ENCODE data around the gene OCSTAMP.

OCSTAMP gene, protein sequence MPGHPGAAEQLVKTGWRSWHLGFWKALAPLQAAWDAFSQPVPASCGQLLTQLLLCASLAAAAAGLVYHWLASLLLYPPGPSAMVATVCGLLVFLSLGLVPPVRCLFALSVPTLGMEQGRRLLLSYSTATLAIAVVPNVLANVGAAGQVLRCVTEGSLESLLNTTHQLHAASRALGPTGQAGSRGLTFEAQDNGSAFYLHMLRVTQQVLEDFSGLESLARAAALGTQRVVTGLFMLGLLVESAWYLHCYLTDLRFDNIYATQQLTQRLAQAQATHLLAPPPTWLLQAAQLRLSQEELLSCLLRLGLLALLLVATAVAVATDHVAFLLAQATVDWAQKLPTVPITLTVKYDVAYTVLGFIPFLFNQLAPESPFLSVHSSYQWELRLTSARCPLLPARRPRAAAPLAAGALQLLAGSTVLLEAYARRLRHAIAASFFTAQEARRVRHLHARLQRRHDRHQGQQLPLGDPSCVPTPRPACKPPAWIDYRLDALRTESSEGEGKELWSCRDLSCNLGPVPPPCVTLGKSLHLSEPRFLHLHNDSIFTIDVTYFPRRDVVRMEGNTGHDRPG

DNA sequence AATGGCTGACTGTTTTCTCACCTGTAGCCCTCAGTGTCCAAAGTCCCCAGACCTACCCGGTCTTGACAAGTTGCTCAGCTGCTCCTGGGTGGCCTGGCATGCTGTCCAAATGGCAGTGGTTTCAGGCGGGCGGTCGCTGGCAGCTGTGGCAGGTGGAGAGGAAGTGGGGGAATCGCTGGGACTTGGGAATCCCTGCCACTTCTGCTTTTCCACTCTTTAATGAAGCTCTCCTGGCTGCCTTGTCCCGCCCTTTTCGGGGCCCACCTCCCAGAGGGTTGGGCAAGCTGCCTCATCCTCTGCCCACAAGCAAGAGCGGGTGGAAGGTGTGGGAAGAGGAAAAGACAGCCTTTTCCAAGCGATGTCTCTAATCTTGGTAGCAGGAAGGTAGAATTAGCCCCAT, at the start of gene OCSTAMP:
Gene OCSTAMP, minus strand, starts transcription at position 194 of the 400 bp plus-strand sequence. Its CDS starts 94 bp downstream, at position 100.
- no peak for DNase-seq

DNA sequence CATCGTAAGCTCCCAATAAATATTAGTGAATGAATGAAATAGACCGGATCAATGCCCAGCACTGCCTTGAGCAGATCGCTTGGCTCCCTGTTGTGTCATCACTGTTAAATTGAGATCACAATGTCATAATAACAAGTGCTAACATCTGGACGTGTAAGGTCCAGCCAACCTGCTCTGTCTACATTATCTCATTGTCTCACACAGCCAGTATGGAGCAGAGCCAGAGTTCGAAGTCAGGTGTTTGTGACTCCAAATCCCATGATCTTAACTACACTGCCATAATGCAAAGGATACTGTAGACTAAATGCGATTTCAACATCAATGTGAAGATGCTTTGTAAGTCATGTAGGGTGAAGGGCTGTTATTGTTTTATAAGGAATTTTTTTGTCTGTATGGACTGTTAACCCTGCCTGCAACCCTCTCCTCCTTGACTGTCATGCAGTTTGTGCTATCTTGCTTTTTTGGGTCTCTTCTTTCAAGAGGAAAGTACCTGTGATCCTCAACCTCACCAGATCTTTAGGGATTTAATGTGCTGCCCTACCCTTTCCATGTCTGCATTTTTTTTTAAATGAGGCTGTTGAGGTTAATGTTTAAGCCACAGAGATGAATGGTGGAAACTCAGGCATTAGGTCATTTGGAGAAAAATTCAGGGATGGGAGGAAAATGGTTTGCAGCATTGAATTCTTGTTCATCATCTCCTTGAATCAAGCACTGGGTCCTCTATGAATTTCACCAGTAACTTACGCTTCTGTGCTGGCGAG, 49.0 kb upstream of the OCSTAMP start:
- DNase-seq = no peak

DNA sequence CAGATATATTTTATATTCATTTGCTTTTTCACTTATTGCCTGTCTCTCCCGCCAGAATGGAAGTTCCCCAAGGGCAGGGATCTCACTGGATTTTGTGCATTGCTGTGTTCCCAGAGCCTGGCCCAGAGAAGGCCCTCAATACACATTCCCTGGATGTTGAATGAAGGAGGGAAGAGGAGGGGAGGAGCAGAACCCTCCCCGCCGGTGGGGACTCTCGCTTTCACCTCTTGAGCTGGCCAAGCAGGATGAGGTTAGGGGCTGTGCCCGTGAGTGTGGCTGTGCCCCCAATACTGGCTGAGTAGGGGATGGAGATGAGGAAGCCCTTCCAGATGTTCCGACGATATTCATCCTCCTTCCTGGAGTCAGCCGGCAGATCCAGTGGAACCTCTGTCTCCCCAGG, 45.5 kb upstream of the OCSTAMP start:
- no peak for DNase-seq

DNA sequence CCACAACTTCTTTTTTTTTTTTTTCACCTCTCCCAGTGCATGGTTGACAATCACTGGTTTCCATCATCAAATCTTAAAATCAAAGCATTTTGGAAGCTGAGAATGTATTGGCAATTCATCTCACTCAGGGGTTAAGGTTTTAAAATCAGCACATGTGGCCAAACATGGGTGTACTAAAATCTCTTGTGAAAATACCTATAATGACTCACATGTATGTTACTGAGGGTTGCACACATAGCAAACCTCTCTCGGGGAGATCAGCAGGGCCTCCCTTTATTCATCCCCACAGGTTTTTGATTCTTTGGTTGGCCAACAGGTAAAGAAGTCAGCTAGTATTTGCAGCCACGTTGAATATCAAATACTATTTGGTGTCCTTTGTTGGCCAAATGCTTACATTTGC, 44.3 kb upstream of the OCSTAMP start:
- no peak for DNase-seq

DNA sequence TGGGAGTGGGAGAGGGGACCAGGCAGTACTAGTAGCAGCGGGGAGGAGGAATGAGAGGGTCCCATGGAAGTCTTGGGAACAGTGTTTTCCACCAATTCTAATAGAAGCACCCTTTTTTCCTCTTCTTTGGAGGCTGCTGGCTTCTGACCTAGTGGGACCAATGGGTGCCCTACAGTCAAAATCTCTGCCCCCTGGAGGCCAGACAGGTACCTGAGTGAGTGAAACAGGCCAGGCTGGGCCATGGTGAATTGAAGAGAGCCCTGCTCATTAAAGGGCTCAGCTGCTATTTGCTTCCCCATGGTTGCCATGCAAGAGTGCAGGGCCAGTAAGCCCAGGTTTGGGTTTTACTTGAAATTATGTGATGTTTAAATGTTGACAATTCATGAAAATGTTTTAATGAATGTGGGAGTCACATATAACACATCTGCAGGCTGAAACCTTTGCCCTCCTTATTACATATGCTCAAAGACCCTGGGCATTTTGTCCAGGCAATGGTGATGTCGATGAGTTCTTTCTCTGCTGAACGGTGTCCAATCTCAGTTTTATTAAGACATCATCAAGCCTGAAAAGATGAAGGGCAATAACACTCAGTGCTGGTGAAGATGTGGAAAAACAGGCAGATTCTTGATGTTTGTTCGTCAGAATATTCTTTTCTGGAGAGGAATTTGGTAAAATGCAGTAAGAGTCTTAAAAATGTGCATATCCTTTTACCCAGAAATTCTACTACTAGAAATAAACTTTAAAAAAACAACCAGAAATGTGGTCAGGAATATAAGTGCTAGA, 42.3 kb upstream of the OCSTAMP start:
- DNase-seq = no peak

DNA sequence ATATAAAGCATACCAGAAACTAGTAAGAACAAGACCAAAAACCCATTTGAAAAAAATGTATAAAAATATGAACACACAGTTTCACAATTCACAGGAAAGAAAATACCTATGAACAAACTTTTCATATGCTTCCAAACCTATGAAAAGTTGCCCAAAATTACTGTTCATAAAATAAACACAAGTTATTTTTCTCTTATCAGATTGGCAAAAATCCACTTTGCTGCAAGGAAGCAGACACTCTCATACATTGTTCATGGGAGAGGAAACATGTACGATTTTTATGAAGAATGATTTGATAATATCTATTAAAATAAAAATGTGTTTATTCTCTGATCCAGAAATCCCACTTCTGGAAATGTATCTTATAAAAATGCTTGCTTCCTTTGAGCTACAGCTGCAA, 40.0 kb upstream of the OCSTAMP start:
- no peak for DNase-seq

DNA sequence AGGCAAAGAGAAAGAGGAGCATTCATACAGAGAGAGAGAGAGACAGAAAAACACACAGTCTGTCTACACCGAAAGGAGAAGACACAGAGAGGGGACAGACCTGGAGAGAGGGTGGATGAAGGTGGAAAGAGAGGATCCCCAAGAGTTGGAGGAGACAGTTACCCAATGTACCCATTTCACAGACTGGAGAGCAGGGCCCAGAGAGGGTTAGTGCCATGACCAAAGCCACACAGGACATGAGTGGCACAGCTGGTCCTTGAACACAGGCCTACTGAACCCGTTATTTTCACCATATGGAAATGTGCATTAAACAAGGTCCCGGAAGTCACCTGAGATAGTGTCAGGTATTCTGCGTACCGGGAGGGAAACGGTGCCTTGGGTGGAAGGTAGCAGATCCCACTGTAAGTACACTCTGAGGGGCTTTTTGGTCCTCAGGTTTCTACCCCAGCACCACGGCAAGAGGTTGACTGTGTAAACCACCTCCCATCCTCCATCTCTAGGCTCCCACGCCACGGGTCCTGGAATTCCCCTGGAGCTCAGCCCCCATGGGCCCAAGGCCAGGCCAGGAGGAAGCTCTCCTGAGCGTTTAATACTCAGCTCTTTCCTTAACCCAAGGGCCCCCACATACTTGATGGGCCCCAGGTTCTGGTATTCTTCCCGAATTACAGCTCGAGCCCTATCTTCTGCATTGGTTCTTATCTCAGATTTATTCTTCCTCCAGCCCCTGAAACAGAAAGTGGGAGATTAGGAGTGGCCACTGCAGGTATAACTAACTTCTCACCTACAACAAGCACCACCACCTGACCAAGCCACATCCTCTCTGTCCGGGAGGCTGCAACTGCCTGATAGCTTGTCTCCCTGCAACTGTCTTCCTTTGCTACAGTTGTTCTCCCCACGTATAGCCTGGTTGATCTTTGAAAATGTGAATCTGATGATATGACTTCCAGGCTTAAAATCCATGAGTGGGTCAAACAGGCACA, 38.4 kb upstream of the OCSTAMP start:
- no peak for DNase-seq

DNA sequence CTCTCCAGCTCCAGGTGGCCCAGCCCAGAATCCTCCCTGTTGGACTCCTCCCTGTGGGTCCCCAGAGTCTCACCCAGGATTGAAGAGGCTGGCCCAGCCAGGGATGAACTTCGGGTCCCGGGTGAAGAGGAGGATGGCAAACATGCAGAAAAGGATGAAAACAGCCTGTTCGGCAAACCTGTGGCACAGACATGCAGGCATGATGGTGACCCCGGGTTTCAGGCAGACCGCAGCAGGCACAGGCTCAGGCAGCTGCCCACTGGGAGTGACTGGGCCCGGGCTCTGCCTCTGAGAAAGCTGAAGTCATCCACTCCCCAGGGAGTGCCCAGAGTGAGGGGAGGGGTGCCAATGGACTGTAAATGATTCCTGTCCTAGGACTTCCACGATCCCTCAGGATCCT, 37.5 kb upstream of the OCSTAMP start:
- no peak for DNase-seq

DNA sequence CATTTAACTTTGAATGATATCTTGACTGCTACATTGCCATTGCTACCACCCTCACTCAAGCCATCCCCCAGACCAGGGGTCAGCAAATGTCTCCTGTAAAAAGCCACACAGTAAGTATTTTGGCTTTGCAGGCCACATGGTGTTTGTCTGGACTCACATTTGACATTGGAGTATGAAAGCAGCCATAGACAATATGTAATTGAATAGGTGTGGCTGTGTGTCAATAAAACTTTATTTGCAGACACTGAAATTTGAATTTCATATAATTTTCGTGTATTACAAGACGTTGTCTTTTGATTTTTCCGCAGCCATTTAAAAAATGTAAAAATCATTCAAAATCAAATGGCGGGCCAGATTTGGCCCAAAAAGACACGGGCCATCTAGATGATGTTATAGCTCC, 36.3 kb upstream of the OCSTAMP start:
- no peak for DNase-seq

DNA sequence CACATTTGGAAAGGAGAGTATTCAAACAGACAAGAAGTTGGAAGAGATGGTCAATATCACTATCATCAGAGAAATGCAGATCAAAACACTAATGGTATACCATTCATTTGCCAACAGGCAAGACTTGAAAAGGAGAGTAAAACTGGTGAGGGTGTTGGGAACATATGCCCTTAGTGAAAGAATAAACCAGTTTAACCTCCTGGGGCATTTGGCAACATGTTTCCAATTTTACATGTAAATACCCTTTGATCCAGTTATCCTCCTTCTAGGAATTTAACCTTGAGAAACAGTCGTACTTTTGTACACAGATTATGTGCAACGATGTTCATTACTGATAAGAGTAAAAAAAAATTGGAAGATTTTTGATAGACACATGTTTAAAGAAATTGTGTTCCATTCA, 34.1 kb upstream of the OCSTAMP start:
- no peak for DNase-seq

DNA sequence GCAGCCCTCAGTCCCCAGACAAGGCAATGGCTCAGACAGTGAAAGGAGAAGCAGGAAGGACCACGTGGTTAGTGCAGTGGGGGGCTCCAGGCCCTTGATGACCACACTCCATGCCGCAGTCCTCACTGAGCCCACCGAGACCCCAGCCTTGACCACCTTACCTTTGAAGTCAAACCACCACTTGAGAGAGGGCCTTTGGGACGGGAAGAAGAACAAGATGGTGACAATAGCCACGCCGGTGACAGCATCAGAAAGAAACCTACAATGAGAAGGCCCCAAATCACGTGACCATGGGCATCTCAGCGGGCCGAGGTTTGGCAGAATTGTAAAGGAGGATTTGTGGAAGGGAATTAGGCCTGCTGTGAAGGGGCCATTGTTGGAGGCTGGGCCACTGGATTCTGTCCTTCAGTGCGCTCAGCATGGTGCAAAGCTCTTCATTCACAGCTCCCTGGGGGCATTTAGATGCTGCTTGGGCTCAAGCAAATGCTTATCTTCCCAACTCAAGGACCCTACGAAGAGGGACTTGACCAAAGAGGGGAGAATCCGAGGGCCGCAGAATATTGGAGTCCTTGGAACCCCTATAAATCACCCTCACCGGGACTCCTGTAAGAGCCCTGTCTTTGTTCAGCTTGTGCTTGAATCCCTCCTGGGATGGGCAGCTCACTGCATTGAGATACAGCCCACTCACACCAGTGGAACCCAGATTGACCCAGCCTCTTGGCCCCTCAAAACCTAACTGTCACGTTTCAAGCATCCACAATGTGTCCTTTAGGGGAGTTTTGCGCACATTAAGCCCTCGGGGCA, 33.2 kb upstream of the OCSTAMP start:
- DNase-seq = no peak

DNA sequence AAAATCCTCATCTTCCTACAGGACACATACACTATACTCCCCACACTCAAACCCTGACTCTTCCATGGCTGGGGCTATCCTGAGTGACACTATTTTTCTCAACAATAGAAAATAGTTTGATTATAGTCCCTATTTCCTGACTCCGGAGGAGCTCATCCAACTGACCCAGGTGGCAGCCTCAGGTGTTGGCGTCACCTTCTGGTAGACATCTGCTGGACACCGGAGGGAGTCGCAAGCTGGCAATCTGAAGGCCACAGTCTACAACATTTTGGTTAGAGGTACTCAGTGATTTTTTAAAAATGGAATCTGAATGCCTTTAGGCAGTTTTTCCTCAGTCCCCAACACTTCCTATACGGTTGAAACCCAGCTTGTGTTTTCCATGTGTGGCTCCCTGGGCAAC, 32.2 kb upstream of the OCSTAMP start:
- DNase-seq = no peak

DNA sequence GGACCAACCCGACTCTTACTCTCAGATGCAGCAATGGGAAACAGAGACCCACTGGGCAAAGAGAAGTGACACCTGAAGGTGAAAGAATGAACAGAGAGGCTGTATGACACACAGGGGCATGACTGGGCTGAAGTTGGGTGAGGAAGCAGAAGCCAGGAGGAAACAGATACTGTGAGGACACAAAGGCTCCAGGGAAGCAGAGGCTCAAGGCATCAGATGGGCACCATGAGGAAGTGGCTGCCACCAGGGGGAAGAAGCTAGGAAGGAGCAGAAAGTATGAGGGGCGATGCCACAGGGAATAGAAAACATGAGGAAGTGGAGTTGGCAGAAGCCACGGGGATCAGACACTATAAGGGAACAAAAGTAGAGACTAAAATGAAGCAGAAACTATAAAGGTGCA, 30.9 kb upstream of the OCSTAMP start:
- DNase-seq = no peak

DNA sequence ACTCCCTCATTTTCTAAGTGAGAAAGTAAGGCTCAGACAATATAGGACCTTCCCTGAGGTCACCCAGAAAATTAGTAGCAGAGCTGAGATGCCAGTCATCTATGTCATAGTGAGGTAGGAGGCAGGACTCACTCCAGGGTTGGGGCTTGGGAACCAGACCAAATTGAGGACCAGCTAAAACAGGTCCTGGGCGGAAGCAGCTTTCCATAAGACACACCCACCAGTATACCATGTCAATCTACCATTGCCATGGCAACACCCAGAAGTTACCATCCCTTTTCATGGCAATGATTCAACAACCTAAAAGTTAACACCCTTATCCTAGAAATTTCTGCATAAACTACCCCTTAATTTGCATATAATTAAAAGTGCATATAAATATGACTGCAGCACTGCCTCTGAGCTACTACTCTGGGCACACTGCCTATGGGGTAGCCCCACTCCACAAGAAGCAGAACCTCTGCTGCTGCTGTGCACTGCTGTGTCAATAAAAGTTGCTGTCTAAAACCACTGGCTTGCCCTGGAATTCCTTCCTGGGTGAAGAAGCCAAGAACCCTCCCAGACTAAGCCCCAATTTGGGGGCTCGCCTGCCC, 30.3 kb upstream of the OCSTAMP start:
- DNase-seq = no peak

DNA sequence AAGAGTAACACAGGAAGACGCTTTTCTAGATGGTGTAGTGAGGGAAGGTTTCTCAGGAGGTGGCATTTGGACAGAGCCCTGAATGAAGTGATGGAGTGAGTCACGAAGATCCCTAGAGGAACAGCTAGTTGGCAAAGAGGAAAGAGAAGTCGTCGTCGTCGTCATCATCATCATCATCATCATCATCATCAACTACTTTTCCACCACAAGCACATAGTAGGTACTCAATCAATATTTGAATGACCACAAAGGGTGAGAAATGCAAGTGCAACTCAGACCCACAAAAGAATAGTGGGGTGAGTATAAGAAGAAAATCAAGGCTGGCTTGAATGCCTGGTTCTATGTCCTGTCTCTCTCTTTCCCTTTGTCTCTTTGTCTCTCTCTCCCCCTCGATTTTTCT, 28.3 kb upstream of the OCSTAMP start:
- DNase-seq = no peak

DNA sequence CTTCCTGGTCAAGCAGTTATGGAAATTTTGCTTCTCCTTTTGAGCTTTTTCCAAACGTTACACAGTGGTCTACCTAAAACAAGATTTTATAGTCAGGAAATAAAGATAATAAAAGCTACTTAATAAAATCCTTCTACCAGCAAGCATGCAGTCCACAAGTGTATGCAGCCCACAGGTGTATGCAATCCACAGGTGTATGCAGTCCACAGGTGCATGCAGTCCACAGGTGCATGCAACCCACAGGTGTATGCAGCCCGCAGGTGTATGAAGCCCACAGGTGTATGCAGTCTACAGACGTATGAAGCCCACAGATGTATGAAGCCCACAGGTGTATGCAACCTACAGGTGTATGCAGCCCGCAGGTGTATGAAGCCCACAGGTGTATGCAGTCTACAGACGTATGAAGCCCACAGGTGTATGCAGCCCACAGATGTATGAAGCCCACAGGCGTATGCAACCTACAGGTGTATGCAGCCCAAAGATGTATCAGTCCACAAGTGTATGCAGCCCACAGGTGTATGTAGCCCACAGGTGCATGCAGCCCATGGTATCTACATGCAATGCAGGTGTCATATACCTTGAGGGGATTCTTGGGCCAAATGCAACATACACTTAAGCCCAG, 26.4 kb upstream of the OCSTAMP start:
- DNase-seq = no peak

DNA sequence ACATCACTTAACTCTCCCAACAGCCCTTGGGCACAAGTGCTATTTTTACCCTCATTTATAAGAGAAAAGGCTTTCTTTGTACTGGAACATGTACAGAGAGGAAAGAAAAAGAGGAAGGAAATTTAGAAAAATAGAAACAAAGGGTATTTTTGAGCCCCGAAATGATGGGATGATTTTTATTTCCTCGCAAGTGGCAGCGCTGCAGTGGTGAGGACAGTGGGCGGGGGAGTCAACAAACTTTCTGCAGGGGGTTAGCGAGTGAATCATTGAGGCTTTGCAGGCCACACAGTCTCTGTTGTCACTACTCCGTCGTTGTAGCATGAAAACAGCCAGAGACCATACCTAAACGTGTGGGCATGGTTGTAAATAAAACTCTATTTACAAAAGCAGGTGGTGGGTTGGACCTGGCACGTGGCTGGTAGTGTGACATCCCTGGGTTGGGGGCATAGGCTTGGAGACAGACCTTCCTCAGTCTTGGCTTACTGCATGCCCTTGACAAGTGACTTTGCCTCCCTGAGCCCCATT, 25.5 kb upstream of the OCSTAMP start:
- DNase-seq = no peak

DNA sequence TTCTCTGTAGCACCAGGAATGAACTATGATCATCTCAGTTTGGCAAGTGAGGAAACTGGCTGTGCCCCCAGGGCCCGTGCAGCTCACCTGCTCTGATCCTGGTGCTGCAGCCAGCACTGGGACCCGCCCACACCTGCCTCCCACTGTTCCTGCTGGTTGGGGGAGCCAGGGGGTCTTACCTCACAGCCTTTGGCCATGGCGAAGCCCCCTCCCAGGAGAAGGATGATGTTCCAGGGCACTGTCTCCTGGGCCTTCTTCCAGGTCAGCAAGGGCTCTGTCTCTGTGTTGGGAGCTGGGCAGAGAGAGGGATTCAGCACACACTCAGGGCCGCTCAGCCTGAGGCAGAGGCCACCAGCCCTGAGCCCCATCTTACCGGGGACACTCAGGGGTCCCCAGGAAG, 24.9 kb upstream of the OCSTAMP start:
- DNase-seq = no peak

DNA sequence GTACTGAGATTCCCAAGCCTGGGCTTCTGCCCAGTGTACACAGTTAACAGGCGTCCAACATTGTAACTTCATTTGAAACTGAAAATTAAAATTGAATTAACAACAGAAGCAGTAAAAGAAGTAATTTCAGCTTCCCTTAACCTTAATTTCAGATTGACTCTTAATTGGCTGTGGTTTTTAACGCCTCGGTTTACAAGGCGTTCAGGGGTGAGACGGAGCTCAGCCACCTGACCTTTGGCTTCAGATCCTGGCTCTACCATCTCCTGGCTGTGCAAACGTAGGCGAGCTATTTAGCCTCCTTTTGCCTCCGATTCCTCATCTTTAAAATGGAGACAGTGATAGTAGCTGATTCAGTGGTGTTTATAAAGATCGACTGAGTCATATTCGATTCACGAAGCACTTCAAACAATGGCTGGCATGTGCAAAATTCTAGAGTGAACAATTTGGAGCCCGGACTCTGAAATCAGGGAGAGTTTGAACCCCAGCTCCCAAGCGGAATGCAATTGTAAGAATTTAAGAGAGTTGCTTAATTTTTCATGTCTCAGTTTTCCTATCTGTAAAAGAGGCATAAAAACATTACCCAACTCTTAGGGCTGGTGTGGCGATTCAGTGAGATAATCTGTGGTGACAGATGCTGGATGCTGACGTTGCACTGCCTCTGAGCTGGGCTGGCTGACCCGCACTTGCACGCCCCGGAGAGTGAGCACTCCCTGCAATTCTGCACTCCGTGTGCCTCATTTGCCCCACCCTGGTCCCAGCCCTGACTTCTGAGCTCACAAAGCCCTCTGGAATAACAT, 23.5 kb upstream of the OCSTAMP start:
- no peak for DNase-seq

Data from CD4-positive, alpha-beta T cell treated with Interleukin-21 for 1 hour (primary cell).